DND-41 (cell line): ENCODE measurements around the gene KSR2.

Source experiments
- ATAC-seq: fragments of 200-7000 bp; cut with Tn5 transposase; 3 replicates; pipeline ENCODE4 v1.9.1; 2021; ENCODE audit warnings: low read depth; ENCODE audit not compliant: insufficient read depth
- DNase-seq: peaks from one replicate; pipeline ENCODE4 v3.0.0-alpha.2; 2020
- H2AFZ ChIP-seq: 2 replicates; pipeline ENCODE4 v1.6.0; 2012; ENCODE audit warnings: low read depth, low read length
- H3K27ac ChIP-seq: 2 replicates; pipeline ENCODE4 v1.5.1; 2012; ENCODE audit warnings: low read length, inconsistent platforms
- H3K27me3 ChIP-seq: fragments of 200-600 bp; sonication (generic); 2 replicates; pipeline ENCODE4 v1.6.0; 2012; ENCODE audit warnings: low read length, mild to moderate bottlenecking, inconsistent platforms; ENCODE audit not compliant: insufficient read depth, poor library complexity
- H3K36me3 ChIP-seq: 2 replicates; pipeline ENCODE4 v1.5.1; 2012; ENCODE audit warnings: low read length, inconsistent platforms; ENCODE audit not compliant: insufficient read depth
- H3K4me1 ChIP-seq: 2 replicates; pipeline ENCODE4 v1.5.1; 2012; ENCODE audit warnings: mild to moderate bottlenecking, low read length; ENCODE audit not compliant: insufficient read depth
- H3K4me2 ChIP-seq: 2 replicates; pipeline ENCODE4 v1.6.0; 2012; ENCODE audit warnings: mild to moderate bottlenecking, moderate library complexity, low read length, inconsistent platforms; ENCODE audit not compliant: insufficient read depth
- H3K4me3 ChIP-seq, 2 experiments: fragments of 200-600 bp in 1 of 2; shearing (Covaris generic) in 1 of 2; 2 replicates each; pipeline ENCODE4 v1.5.1; 2012 to 2016; ENCODE audit warnings: inconsistent platforms in 2 of 2, low read length in 2 of 2, mild to moderate bottlenecking in 2 of 2, low read depth in 1 of 2, moderate library complexity in 1 of 2
- H3K79me2 ChIP-seq: 2 replicates; pipeline ENCODE4 v1.6.0; 2012; ENCODE audit warnings: low read length, inconsistent platforms; ENCODE audit not compliant: insufficient read depth
- H3K9ac ChIP-seq: 2 replicates; pipeline ENCODE4 v1.6.0; 2012; ENCODE audit warnings: low read depth, mild to moderate bottlenecking, inconsistent platforms, low read length, moderate library complexity
- H3K9me3 ChIP-seq: 2 replicates; pipeline ENCODE4 v1.5.1; 2012; ENCODE audit warnings: low read length, moderate library complexity, mild to moderate bottlenecking, inconsistent platforms; ENCODE audit not compliant: insufficient read depth, severe bottlenecking
- H4K20me1 ChIP-seq: 2 replicates; pipeline ENCODE4 v1.6.0; 2012; ENCODE audit warnings: low read length; ENCODE audit not compliant: insufficient read depth
- CTCF ChIP-seq: IDR thresholded peaks from 2 replicates; pipeline ENCODE4 v1.5.1; 2012; ENCODE audit warnings: borderline replicate concordance, low read length, moderate library complexity, mild to moderate bottlenecking; ENCODE audit not compliant: poor library complexity, severe bottlenecking; ENCODE audit errors: extremely low read depth
- EZH2 ChIP-seq: IDR thresholded peaks from 3 replicates; pipeline ENCODE4 v1.6.1; 2012; ENCODE audit warnings: borderline replicate concordance, low read depth, mild to moderate bottlenecking, moderate library complexity, low read length, inconsistent platforms; ENCODE audit not compliant: severe bottlenecking

Gene KSR2

GRCh38 chr12:117889098-117889497 lies 79.7 kb downstream of the KSR2 start:
- no peak overlapping the region for H3K27ac ChIP-seq

GRCh38 chr12:117885211-117885610 lies 83.6 kb downstream of the KSR2 start:
- no peak for DNase-seq
- no peak for ATAC-seq
- H3K27ac ChIP-seq: no peak overlapping the region
- no peaks in the 10 kb centered on the region for H3K79me2 ChIP-seq
- H4K20me1 ChIP-seq: no peaks in the 10 kb centered on the region
- TF ChIP-seq EZH2 (no peak), CTCF (no peak)
- no peaks in the 10 kb centered on the region for H3K4me1 ChIP-seq
- H3K9ac ChIP-seq: no peak overlapping the region
- H3K36me3 ChIP-seq: no peaks in the 10 kb centered on the region
- no peak overlapping the region for H2AFZ ChIP-seq
- H3K27me3 ChIP-seq: peaks cover 17% of the 10 kb centered on the region
- H3K9me3 ChIP-seq: no peaks in the 10 kb centered on the region
- H3K4me3 ChIP-seq: no peak overlapping the region
- H3K4me2 ChIP-seq: no peak overlapping the region

More at GRCh38 chr12:117889098-117889497, 79.7 kb downstream of the KSR2 start:
- H3K4me2 ChIP-seq: no peak overlapping the region
- no peak overlapping the region for H2AFZ ChIP-seq
- no peaks in the 10 kb centered on the region for H3K36me3 ChIP-seq
- DNase-seq (peak; percentile 30), ATAC-seq (no peak)
- no peaks in the 10 kb centered on the region for H3K4me1 ChIP-seq
- peaks cover 19% of the 10 kb centered on the region for H3K27me3 ChIP-seq
- no peaks in the 10 kb centered on the region for H4K20me1 ChIP-seq
- no peaks in the 10 kb centered on the region for H3K79me2 ChIP-seq
- no peak overlapping the region for H3K9ac ChIP-seq
- H3K9me3 ChIP-seq: no peaks in the 10 kb centered on the region
- H3K4me3 ChIP-seq: no peak overlapping the region
- TF ChIP-seq EZH2: no peak
- no peak for TF ChIP-seq CTCF

DNA sequence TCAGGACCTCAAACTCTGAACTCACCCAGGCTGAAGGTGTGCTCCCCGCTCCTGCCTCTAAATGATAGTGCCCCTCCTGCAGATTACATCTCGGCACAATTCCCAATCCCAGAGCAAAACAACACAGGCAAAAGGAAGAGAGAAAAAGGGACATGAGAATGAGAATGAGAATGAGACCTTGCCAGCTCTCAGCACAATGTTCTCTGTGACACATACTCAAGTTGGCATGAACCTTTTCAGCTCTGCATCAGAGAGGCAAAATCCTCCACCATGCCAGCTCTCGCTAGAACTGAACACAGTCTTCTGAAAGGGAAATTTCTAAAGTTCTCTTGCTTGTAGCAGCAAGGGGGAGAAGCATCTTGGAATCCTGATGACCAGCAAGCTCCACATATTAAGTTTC lies 84.6 kb downstream of the KSR2 start:
- no peak overlapping the region for H3K27ac ChIP-seq
- H2AFZ ChIP-seq: no peak overlapping the region
- TF ChIP-seq EZH2 (no peak), CTCF (no peak)
- no peak for DNase-seq
- H3K4me2 ChIP-seq: no peak overlapping the region
- no peak overlapping the region for H3K4me3 ChIP-seq
- H3K36me3 ChIP-seq: no peaks in the 10 kb centered on the region
- H3K4me1 ChIP-seq: no peaks in the 10 kb centered on the region
- H3K79me2 ChIP-seq: no peaks in the 10 kb centered on the region
- no peaks in the 10 kb centered on the region for H3K9me3 ChIP-seq
- no peak for ATAC-seq
- no peak overlapping the region for H3K9ac ChIP-seq
- H4K20me1 ChIP-seq: no peaks in the 10 kb centered on the region
- H3K27me3 ChIP-seq: peaks cover 7% of the 10 kb centered on the region

DNA sequence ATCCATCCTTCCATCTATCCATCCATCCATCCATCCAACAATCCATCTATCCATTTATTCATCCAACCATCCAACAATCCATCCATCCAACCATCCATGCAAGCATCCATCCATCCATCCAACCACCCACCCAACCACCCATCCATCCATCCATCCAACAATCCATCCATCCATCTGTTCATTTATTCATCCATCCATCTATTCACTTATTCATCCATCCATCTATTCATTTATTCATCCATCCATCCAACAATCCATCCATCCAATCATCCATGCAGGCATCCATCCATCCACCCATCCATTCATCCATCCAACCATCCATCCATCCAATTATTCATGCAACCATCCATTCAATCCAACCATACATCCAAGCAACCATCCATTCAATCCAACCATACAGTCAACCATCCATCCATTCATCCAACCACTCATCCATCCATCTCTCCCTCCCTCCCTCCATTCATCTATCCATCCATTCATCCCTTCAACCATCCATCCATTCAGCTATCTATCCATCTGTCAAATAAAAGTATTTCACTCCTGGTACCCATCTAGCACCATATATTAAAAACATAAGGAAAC lies 86.1 kb downstream of the KSR2 start:
- Histone ChIP-seq H3K36me3 (no peaks in the 10 kb centered on the region), H3K4me1 (no peaks in the 10 kb centered on the region), H3K27ac (no peak overlapping the region), H3K79me2 (no peaks in the 10 kb centered on the region), H3K27me3 (peaks cover 7% of the 10 kb centered on the region), H3K4me3 (no peak overlapping the region), H3K9ac (no peak overlapping the region), H3K4me2 (no peak overlapping the region), H4K20me1 (no peaks in the 10 kb centered on the region), H2AFZ (no peak overlapping the region), H3K9me3 (no peaks in the 10 kb centered on the region)
- DNase-seq (no peak), ATAC-seq (no peak)
- no peak for TF ChIP-seq EZH2
- no peak for TF ChIP-seq CTCF
